Activated CD4-positive, alpha-beta T cell treated with anti-CD3 and anti-CD28 coated beads, Interleukin-2, Interleukin-4, amounts not matched to agents 100 ng/mL and 50 ng/mL, durations not matched to agents 16 hours and 8 hours (primary cell): ENCODE measurements around the gene EPN3.

Experiments used
- DNase-seq: peaks from one replicate; pipeline ENCODE4 v3.0.0-alpha.2; 2020; ENCODE audit warnings: low spot score

Gene EPN3

GRCh38 chr17:50511058-50511457 is 21.5 kb upstream of the EPN3 start:
- peak; percentile 89 for DNase-seq

- DNase-seq: no peak
These were observed 19.0 kb upstream of the EPN3 start for GRCh38 chr17:50513495-50513894.

GRCh38 chr17:50514388-50514787 is 18.1 kb upstream of the EPN3 start:
- no peak for DNase-seq

- DNase-seq: no peak
These were observed 17.4 kb upstream of the EPN3 start for GRCh38 chr17:50514936-50515702.

- no peak for DNase-seq
These were observed 15.5 kb upstream of the EPN3 start for GRCh38 chr17:50517011-50517410.

GRCh38 chr17:50517504-50518383 is 14.8 kb upstream of the EPN3 start:
- DNase-seq: no peak

GRCh38 chr17:50518384-50519023 is 14.0 kb upstream of the EPN3 start:
- DNase-seq: no peak

GRCh38 chr17:50519141-50519834 is 13.2 kb upstream of the EPN3 start:
- DNase-seq: no peak

- DNase-seq: no peak
These were observed 12.1 kb upstream of the EPN3 start for GRCh38 chr17:50520483-50520882.

- no peak for DNase-seq
These were observed 11.0 kb upstream of the EPN3 start for GRCh38 chr17:50521514-50521913.

GRCh38 chr17:50522766-50523165 is 9.8 kb upstream of the EPN3 start:
- DNase-seq: no peak

- DNase-seq: no peak
These were observed 9.3 kb upstream of the EPN3 start for GRCh38 chr17:50523208-50523607.

GRCh38 chr17:50524838-50525237 is 7.7 kb upstream of the EPN3 start:
- no peak for DNase-seq

GRCh38 chr17:50527155-50527762 is 5.3 kb upstream of the EPN3 start:
- DNase-seq: no peak

- DNase-seq: no peak
These were observed 4.5 kb upstream of the EPN3 start for GRCh38 chr17:50527949-50528474.

GRCh38 chr17:50529849-50530248 is 2.7 kb upstream of the EPN3 start:
- no peak for DNase-seq

GRCh38 chr17:50531428-50532025 is 1.0 kb upstream of the EPN3 start:
- no peak for DNase-seq

GRCh38 chr17:50533185-50533584 is 650 bp downstream of the EPN3 start:
- DNase-seq: no peak

GRCh38 chr17:50533720-50534148 is 1.2 kb downstream of the EPN3 start:
- no peak for DNase-seq

- DNase-seq: no peak
These were observed 1.9 kb downstream of the EPN3 start for GRCh38 chr17:50534222-50534978.
